GM11168 (cell line): ENCODE measurements around the gene SLC27A1.
"Not testable (repeated sequence)": the region's sequence is repeated elsewhere in the genome, so short reads cannot be mapped to it uniquely, and the experiment has no call there.

Source experiments
- in situ Hi-C: fragments of 300-500 bp; cut with MboI; formaldehyde crosslinking; loops from one replicate; pipeline ENCODE4 v1.12.0; 2022; ENCODE audit warnings: low sequenced_read_pairs; ENCODE audit not compliant: unreplicated experiment

SLC27A1 gene

GRCh38 chr19:17505223-17505622, 34.9 kb downstream of the SLC27A1 start:
- in situ Hi-C loops: no loop called here

- in situ Hi-C loops: no loop called here
Observed at GRCh38 chr19:17506745-17507144, 36.4 kb downstream of the SLC27A1 start.

DNA sequence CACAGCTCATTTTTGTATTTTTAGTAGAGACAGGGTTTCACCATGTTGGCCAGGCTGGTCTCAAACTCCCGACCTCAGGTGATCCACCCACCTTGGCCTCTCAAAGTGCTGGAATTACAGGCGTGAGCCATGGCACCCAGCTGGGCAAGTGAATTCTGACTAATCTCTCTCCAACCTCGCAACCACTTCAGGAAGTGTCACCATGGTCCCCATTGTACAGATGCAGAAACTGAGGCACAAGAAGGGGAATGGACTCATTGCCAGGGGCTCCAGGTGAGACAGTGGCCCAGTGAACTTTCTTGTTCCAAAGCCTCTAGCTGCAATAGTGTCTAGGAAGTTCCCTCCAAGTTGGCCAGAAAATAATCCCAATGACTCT, 38.2 kb downstream of the SLC27A1 start:
- in situ Hi-C loops: not testable (repeated sequence)

- in situ Hi-C loops: no loop called here
Observed at GRCh38 chr19:17510220-17510993, 40.1 kb downstream of the SLC27A1 start.

- in situ Hi-C loops: no loop called here
Observed at GRCh38 chr19:17511724-17512573, 41.6 kb downstream of the SLC27A1 start.

GRCh38 chr19:17512574-17512939, 42.2 kb downstream of the SLC27A1 start:
- in situ Hi-C loops: no loop called here

- in situ Hi-C loops: no loop called here
Observed at GRCh38 chr19:17515408-17516149, 45.3 kb downstream of the SLC27A1 start.

DNA sequence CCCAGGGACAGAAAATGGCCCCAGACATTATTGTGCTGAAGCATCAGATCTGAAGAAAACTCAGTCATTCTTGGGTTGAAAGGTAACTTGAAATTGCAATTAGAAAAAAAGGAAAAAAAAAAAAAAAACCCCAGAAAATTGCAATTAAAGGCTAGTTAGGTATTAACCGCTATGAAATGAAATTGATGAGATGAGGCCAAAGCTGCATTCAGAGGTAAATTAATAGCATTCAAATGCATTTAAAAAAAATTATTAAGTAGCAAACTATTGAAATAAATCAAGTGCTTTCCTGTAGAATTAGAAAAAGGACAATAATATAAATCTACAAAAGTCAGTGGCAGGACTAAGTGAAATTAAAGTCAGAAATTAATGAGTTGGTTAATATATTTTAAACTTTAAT, 47.6 kb downstream of the SLC27A1 start:
- in situ Hi-C loops: no loop called here

DNA sequence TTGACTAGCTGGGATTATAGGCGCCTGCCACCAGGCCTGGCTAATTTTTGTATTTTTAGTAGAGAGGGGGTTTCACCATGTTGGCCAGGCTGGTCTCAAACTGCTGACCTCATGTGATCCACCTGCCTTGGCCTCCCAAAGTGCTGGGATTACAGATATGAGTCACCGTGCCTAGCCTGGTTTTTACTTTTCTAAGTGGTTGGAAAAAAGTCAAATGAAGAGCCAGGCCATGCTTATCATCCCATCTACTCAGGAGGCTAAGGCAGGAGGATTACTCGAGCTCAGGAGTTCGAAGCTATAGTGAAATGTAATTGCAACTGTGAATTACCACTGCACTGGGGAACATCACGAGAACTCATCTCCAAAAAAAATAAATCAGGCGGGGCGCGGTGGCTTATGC, 48.3 kb downstream of the SLC27A1 start:
- in situ Hi-C loops: not testable (repeated sequence)

GRCh38 chr19:17519967-17520366, 49.6 kb downstream of the SLC27A1 start:
- in situ Hi-C loops: no loop called here

DNA sequence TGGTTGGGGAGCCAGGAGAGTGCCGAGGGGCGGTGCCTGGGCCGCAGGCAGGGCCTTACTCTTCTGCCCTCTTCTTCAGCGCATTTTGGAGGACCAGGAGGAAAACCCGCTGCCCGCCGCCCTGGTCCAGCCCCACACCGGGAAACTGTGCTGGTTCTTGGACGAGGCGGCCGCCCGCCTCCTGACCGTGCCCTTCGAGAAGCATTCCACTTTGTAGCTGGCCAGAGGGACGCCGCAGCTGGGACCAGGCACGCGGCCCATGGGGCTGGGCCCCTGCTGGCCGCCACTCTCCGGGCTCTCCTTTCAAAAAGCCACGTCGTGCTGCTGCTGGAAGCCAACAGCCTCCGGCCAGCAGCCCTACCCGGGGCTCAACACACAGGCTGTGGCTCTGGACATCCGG, 50.5 kb downstream of the SLC27A1 start:
- in situ Hi-C loops: no loop called here

DNA sequence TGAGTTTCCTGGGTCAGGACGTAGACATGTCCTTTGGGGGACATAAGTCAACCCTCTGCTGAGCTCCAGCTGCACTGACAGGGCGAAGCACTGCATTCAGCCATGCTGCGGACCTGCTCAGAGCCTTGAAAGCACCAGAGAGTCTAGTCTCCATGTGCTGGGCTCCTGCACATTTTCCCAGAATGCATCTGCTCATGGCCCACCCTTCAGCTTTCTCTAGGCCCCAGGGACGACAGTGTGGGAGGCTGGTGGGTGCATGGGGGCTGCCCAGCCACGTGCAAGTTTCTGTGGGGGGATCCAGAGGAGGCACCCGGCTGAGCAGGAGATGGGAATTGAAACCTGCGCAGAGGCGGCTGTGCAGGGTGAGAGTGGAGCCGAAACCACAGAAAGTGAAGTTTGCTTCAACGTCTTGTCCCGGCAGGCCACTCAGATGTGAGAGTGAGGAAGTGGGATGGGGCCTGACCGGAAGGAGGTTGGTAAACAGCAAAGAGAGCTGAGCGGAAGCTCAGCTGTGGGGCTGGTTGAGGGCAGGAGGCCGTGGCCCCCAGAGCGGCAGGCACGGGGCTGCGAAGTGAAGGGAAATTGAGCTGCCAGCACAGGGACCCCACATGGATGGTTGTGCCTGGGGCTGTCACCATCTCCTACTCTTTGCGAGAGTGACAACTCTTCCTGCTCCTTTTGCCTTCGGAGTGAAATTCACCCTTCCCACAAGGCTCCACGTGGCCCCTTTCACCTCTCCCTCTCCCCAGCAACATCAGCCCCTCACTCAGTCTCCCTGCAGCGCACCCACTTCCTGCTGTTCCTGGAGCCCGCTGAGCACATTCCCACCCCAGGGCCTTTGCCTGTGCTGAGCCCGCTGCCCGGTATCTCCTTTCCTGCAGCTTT, 52.9 kb downstream of the SLC27A1 start:
- in situ Hi-C loops: no loop called here

GRCh38 chr19:17524651-17525050, 54.3 kb downstream of the SLC27A1 start:
- in situ Hi-C loops: no loop called here

GRCh38 chr19:17525141-17525540, 54.8 kb downstream of the SLC27A1 start:
- in situ Hi-C loops: no loop called here

DNA sequence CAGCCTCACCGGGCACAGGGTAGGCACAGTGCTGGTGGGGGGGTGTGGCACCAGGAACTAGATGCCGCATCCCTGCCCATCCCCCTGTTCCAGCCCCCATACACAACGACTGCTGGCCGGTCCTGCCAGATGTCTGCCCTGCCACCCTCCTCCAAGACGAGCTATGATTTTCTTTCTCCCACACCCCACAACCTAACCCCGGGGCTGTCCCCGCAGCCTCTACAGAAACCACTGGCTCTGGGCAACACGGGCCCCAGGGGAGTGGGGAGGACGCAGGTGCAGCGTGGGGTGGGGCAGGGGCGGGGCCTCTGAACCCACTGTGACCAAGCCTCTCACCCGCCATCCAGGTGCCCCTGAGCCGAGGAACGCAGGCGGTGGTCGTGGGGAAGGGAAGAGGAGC, 56.6 kb downstream of the SLC27A1 start:
- in situ Hi-C loops: no loop called here

GRCh38 chr19:17527326-17527725, 57.0 kb downstream of the SLC27A1 start:
- in situ Hi-C loops: no loop called here

- in situ Hi-C loops: no loop called here
Observed at GRCh38 chr19:17528610-17529009, 58.3 kb downstream of the SLC27A1 start.

- in situ Hi-C loops: no loop called here
Observed at GRCh38 chr19:17529239-17530158, 59.2 kb downstream of the SLC27A1 start.

DNA sequence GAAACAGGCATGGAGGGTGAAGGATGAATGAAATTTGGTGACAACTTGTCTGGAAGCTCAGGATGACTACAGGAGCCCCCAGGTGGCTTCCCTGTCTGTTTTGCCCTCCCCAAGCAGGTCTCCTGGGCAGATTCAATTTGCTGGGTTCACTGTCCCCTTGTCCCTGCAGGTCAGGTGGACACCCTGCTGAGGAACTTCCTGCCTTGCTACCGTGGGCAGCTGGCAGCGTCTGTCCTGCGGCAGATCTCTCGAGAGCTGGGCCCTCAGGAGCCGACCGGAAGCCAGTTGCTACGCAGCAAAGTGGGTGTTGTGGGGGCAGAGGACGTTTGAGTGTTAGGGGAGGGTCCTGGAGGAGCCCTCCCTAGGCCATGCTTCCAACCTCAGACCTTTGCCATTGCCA, 60.3 kb downstream of the SLC27A1 start:
- in situ Hi-C loops: no loop called here
